Measurements from ENCODE around the gene ARPC3.
"Not testable (repeated sequence)": the region's sequence is repeated elsewhere in the genome, so short reads cannot be mapped to it uniquely, and the experiment has no call there.

The ARPC3 gene

DNA sequence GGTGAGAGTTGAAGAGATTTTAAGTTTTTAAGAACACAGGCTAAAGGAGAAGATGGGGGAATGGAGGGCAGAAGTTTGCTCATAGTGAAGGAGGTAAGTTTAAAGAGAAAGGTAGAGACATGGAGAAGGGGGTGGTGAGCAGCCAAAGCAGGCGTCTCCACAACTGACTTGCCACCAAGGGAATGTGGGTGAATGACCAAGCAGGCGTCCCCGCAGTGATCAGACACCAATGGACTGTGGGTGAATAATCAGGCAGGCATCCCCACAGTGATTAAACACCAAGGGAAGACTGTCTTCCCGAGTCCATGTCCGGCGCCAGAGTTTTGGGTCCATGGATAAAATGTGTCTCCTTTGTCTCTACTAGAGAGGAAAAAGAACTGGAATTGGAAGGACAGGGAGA, 40.1 kb downstream of the ARPC3 start:
- not testable (repeated sequence) for DNase-seq

DNA sequence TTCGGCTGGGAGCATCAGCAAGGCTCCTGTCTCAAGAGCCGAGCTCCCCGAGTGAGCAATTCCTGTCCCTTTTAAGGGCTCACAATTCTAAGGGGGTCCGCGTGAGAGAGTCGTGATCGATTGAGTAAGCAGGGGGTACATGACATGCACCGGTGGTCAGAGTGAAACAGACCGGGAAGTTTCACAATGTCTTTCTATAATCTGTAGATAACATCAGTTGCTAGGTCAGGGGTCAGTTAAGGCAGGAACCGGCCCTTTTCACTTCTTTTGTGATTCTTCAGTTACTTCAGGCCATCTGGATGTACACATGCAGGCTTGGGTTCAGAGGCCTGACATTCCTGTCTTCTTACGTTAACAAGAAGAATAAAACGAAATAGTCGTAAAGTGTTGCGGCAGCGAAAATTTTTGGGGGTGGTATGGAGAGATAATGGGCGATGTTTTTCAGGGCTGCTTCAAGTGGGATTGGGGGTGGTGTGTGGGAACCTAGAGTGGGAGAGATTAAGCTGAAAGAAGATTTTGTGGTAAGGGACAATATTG, 44.9 kb downstream of the ARPC3 start:
- DNase-seq, result not testable (repeated sequence)

DNA sequence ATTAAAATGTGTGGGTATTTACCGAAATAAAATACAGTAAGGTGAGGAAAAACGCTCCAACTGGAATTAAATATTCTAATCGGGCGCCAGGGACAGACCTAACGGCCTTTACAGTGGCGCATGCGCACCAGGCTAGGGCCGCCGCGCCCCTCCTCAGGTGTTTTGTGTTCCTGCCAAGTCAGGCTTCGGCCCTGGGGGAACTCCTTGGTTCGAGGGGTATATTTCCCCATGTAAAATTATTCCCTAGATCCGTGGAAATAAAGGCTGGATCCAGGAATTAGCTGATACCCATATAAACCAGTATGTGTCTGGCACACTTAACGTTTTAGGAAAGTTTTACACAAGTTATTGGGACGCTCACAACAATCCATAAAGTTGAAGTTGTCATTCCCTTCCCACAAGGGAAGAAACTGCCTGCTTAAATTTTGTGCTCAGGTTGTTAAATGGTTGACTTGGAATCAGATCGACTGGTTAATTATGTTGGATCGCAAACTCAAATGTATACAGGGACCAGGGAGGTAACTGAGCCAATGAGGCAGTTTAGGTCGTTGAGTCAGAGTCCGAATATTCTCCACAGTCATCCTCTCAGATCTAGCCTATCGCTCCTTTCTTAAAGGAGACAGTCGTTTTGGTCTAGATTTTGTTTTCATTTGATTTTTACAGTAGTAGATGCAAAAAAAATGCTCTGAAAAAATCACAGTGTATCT, 46.0 kb downstream of the ARPC3 start:
- DNase-seq, result peak; percentile 80

- DNase-seq, result peak; percentile 91
Observed at GRCh38 chr12:110403146-110403975, 46.8 kb downstream of the ARPC3 start, which contains the start of gene ANAPC7. ANAPC7 (minus strand) TSS chr12:110403708; CDS start chr12:110403627, 81 bp downstream.
